GM12878 (cell line): ENCODE results near the gene SLC6A2.

Experiments used
- BRCA1 ChIP-seq: IDR thresholded peaks from 2 replicates; pipeline ENCODE4 v1.6.1; 2011; ENCODE audit warnings: low read depth, low read length, improper control_type of control experiment
- CTCF ChIP-seq, 3 experiments: IDR thresholded peaks in 2 of 3; conservative IDR thresholded peaks in 1 of 3; 2 replicates each; pipeline ENCODE4 v1.5.1; 2011; ENCODE audit warnings: low read depth in 3 of 3, low read length in 3 of 3, mild to moderate bottlenecking in 3 of 3, control low read depth in 2 of 3, moderate library complexity in 2 of 3, inconsistent platforms in 1 of 3, mixed read lengths in 1 of 3; ENCODE audit not compliant: control insufficient read depth in 2 of 3, insufficient read depth in 1 of 3; ENCODE audit errors: extremely low read depth in 1 of 3
- EZH2 ChIP-seq: IDR thresholded peaks from 2 replicates; pipeline ENCODE4 v1.6.1; 2012; ENCODE audit warnings: low read depth, mild to moderate bottlenecking, control low read depth, inconsistent platforms, low read length, borderline replicate concordance; ENCODE audit not compliant: control insufficient read depth
- FOS ChIP-seq: IDR thresholded peaks from 3 replicates; pipeline ENCODE4 v1.6.1; 2011; ENCODE audit warnings: borderline replicate concordance; ENCODE audit not compliant: insufficient read length; ENCODE audit errors: extremely low read depth
- HDAC2 ChIP-seq: fragments of 200-600 bp; sonication (generic); IDR thresholded peaks from 2 replicates; pipeline ENCODE4 v1.6.1; 2017
- HSF1 ChIP-seq: fragments of 150-350 bp; IDR thresholded peaks from 2 replicates; pipeline ENCODE4 v1.6.1; 2014; ENCODE audit warnings: mild to moderate bottlenecking, low read depth, low read length
- NRF1 ChIP-seq: conservative IDR thresholded peaks from 2 replicates; pipeline ENCODE4 v1.6.1; 2011; ENCODE audit warnings: mild to moderate bottlenecking, low read depth, low read length, improper control_type of control experiment
- POLR2A ChIP-seq: IDR thresholded peaks from 2 replicates; pipeline ENCODE4 v1.6.1; 2011; ENCODE audit warnings: low read depth, mild to moderate bottlenecking, low read length
- SMC3 ChIP-seq: IDR thresholded peaks from 2 replicates; pipeline ENCODE4 v1.6.1; 2011; ENCODE audit warnings: low read length, improper control_type of control experiment, borderline replicate concordance
- SRF ChIP-seq, 2 experiments: IDR thresholded peaks; 2 replicates each; pipeline ENCODE4 v1.6.1; 2011; ENCODE audit warnings: low read depth in 2 of 2, low read length in 2 of 2, mild to moderate bottlenecking in 1 of 2, moderate library complexity in 1 of 2
- ZNF217 ChIP-seq: fragments of 450-650 bp; IDR thresholded peaks from 2 replicates; pipeline ENCODE4 v1.6.1; 2017; ENCODE audit warnings: antibody characterized with exemption, mild to moderate bottlenecking

- TF ChIP-seq SRF (IDR thresholded peaks at IDR 0.05; ENCODE audit: low read depth in 2 of 2, low read length in 2 of 2) (no peak), POLR2A (no peak), NRF1 (no peak), HSF1 (no peak), HDAC2 (no peak), BRCA1 (no peak), ZNF217 (no peak), EZH2 (no peak), CTCF (IDR thresholded peaks at IDR 0.05 in 2 of 3, conservative IDR thresholded peaks at IDR 0.05 in 1 of 3; ENCODE audit: control insufficient read depth in 2 of 3, extremely low read depth in 1 of 3, insufficient read depth in 1 of 3, low read depth in 3 of 3, low read length in 3 of 3) (no peak), SMC3 (no peak), FOS (no peak)
Measured at GRCh38 chr16:55706739-55707384, 51.1 kb downstream of the SLC6A2 start.
